Caco-2 (cell line): ENCODE data around the gene DNAI7. TPM values are rescaled to one million over a fixed set of nuclear protein-coding genes. Genes with fewer than 3 reads are reported as not detected.

Experiments
- BruUV-seq: library from RNA; stranded (reverse); fragments of 400-500 nt; replicated peaks from 2 replicates; lab custom pipeline; 2021; lab: Mats Ljungman, UMichigan
- CTCF ChIA-PET: fragments of 300-600 bp; sonication (Branson Sonifier 250); formaldehyde crosslinking; loops from one replicate; lab custom pipeline; 2022; ENCODE audit warnings: antibody characterized with exemption; lab: Charles Lee
- POLR2A ChIA-PET: fragments of 300-600 bp; sonication (Branson Sonifier 250); formaldehyde crosslinking; loops from one replicate; lab custom pipeline; 2022; ENCODE audit warnings: antibody characterized with exemption; lab: Charles Lee
- DNase-seq, 2 experiments: peaks; one replicate each; pipeline versions ENCODE4 v3.0.0 to v3.0.0-alpha.2; 2020 to 2022
- H3K27me3 ChIP-seq: replicated peaks from 2 replicates; pipeline ENCODE4 v1.6.0; 2011; ENCODE audit warnings: low read length; ENCODE audit not compliant: control insufficient read depth, insufficient read depth
- H3K36me3 ChIP-seq: 2 replicates; pipeline ENCODE4 v1.5.1; 2011; ENCODE audit warnings: low read length; ENCODE audit not compliant: control insufficient read depth, insufficient read depth
- H3K4me1 ChIP-seq: fragments of 250-450 bp; sonication (Bioruptor Pico); 2 replicates; pipeline ENCODE4 v1.5.1; 2020; ENCODE audit warnings: mild to moderate bottlenecking
- H3K4me3 ChIP-seq: 2 replicates; pipeline ENCODE4 v1.5.1; 2011; ENCODE audit warnings: low read depth, mild to moderate bottlenecking, control low read depth, low read length
- H3K9me3 ChIP-seq: fragments of 250-450 bp; sonication (Bioruptor Pico); 2 replicates; pipeline ENCODE4 v1.5.1; 2020; ENCODE audit warnings: mild to moderate bottlenecking, moderate library complexity
- H3K27ac Mint-ChIP-seq: one replicate; pipeline ENCODE4 v1.8.0; 2022; ENCODE audit warnings: mixed read lengths; ENCODE audit not compliant: unreplicated experiment
- H3K27me3 Mint-ChIP-seq: one replicate; pipeline ENCODE4 v1.8.0; 2022; ENCODE audit warnings: mixed read lengths; ENCODE audit not compliant: insufficient read depth, unreplicated experiment
- H3K36me3 Mint-ChIP-seq: one replicate; pipeline ENCODE4 v1.8.0; 2022; ENCODE audit warnings: mild to moderate bottlenecking, mixed read lengths; ENCODE audit not compliant: insufficient read depth, unreplicated experiment
- H3K4me1 Mint-ChIP-seq: one replicate; pipeline ENCODE4 v1.8.0; 2022; ENCODE audit warnings: low read depth, mixed read lengths; ENCODE audit not compliant: unreplicated experiment
- H3K4me3 Mint-ChIP-seq: one replicate; pipeline ENCODE4 v1.8.0; 2022; ENCODE audit warnings: mild to moderate bottlenecking, moderate library complexity, mixed read lengths; ENCODE audit not compliant: unreplicated experiment
- H3K9me3 Mint-ChIP-seq: one replicate; pipeline ENCODE4 v1.8.0; 2022; ENCODE audit warnings: mixed read lengths; ENCODE audit not compliant: unreplicated experiment
- CTCF ChIP-seq, 2 experiments: fragments of 200-600 bp in 1 of 2; IDR thresholded peaks; 1 replicate in 1 of 2; 2 replicates in 1 of 2; pipeline versions ENCODE4 v1.5.1 to v1.8.0; 2011 to 2022; ENCODE audit warnings: antibody characterized with exemption in 1 of 2, control low read depth in 1 of 2, inconsistent platforms in 1 of 2, low read depth in 1 of 2, low read length in 1 of 2, mild to moderate bottlenecking in 1 of 2, moderate library complexity in 1 of 2; ENCODE audit not compliant: insufficient read depth in 1 of 2, severe bottlenecking in 1 of 2, unreplicated experiment in 1 of 2
- intact Hi-C: fragments of 100-400 bp; cut with micrococcal nuclease; formaldehyde crosslinking; loops from one replicate; pipeline ENCODE4 v1.10.0; 2022; ENCODE audit not compliant: unreplicated experiment
- total RNA-seq: library from RNA; stranded (reverse); gene quantifications from 2 replicates; pipeline ENCODE4 v1.2.3, GENCODE V29; 2022

Gene DNAI7
- total RNA-seq, 1 experiment from 2014 or later = 0.66 TPM

GRCh38 chr12:25131270-25131669, 63.7 kb downstream of the DNAI7 start:
- Histone ChIP-seq H3K4me1 (peaks cover 21% of the 10 kb centered on the region), H3K36me3 (no peaks in the 10 kb centered on the region; the same call in 1 of the 2 replicates), H3K4me3 (no peak overlapping the region), H3K9me3 (peaks cover 3% of the 10 kb centered on the region; the same call in 1 of the 2 replicates), H3K27me3 (no peaks in the 10 kb centered on the region)
- H3K27me3 Mint-ChIP-seq = no peaks in the 10 kb centered on the region
- peaks cover 26% of the 10 kb centered on the region for H3K4me1 Mint-ChIP-seq
- DNase-seq = peak; percentile 47 to 64
- TF ChIP-seq CTCF (IDR thresholded peaks at IDR 0.05; ENCODE audit: insufficient read depth in 1 of 2, low read depth in 1 of 2, low read length in 1 of 2, severe bottlenecking in 1 of 2, unreplicated experiment in 1 of 2) = no peak
- CTCF ChIA-PET = interaction anchor here (0.6 kb wide), 1 partner anchor 139 kb away, joined by 3 read pairs; no protein-coding TSS in a partner anchor
- peaks cover 4% of the 10 kb centered on the region for H3K9me3 Mint-ChIP-seq
- no peak overlapping the region for H3K4me3 Mint-ChIP-seq
- H3K36me3 Mint-ChIP-seq = peaks cover 3% of the 10 kb centered on the region
- peak overlapping the region; percentile 20 for H3K27ac Mint-ChIP-seq
- intact Hi-C loops = loop anchor here (1.0 to 2.0 kb wide), 3 partner anchors 79 to 278 kb away; a partner anchor contains a TSS
- POLR2A ChIA-PET = interaction anchor here (0.8 kb wide), 1 partner anchor 64 kb away, joined by 3 read pairs; the partner anchor contains the start of genes DNAI7 and ETFRF1
- no TSS peak for BruUV-seq

GRCh38 chr12:25130741-25131188, 64.2 kb downstream of the DNAI7 start:
- TF ChIP-seq CTCF (IDR thresholded peaks at IDR 0.05; ENCODE audit: insufficient read depth in 1 of 2, low read depth in 1 of 2, low read length in 1 of 2, severe bottlenecking in 1 of 2, unreplicated experiment in 1 of 2) = peak; percentile 63 to 84
- Mint-ChIP-seq H3K27me3 (no peaks in the 10 kb centered on the region), H3K36me3 (peaks cover 6% of the 10 kb centered on the region), H3K9me3 (peaks cover 9% of the 10 kb centered on the region), H3K4me3 (no peak overlapping the region), H3K27ac (no peak overlapping the region), H3K4me1 (peaks cover 32% of the 10 kb centered on the region)
- Histone ChIP-seq H3K4me3 (no peak overlapping the region), H3K4me1 (peaks cover 26% of the 10 kb centered on the region), H3K27me3 (no peaks in the 10 kb centered on the region), H3K36me3 (no peaks in the 10 kb centered on the region; the same call in 1 of the 2 replicates), H3K9me3 (no peaks in the 10 kb centered on the region)
- no TSS peak for BruUV-seq
- ChIA-PET CTCF (no interaction called here), POLR2A (interaction anchor here (0.8 kb wide), 1 partner anchor 64 kb away, joined by 3 read pairs; the partner anchor contains the start of genes DNAI7 and ETFRF1)
- intact Hi-C loops = loop anchor here (1.0 to 2.0 kb wide), 5 partner anchors 25 to 278 kb away; a partner anchor contains a TSS
- DNase-seq = peak in 1 of 2 experiments; percentile 52

- intact Hi-C loops = loop anchor here (2.0 kb wide), 1 partner anchor 266 kb away; no protein-coding TSS in a partner anchor
- POLR2A ChIA-PET = interaction anchor here (0.5 to 1.4 kb wide), 3 partner anchors 68 to 312 kb away, joined by 3 to 4 read pairs (median 3); partner anchors contain the start of genes DNAI7 and ETFRF1
Measured at GRCh38 chr12:25126746-25127145, 68.2 kb downstream of the DNAI7 start.

More at GRCh38 chr12:25126746-25127145, 68.2 kb downstream of the DNAI7 start:
- TF ChIP-seq CTCF (IDR thresholded peaks at IDR 0.05; ENCODE audit: insufficient read depth in 1 of 2, low read depth in 1 of 2, low read length in 1 of 2, severe bottlenecking in 1 of 2, unreplicated experiment in 1 of 2) = no peak
- Mint-ChIP-seq H3K27ac (peak overlapping the region; percentile 62), H3K4me3 (peak overlapping the region; percentile 32), H3K4me1 (peaks cover 38% of the 10 kb centered on the region), H3K27me3 (no peaks in the 10 kb centered on the region), H3K36me3 (peaks cover 6% of the 10 kb centered on the region), H3K9me3 (peaks cover 23% of the 10 kb centered on the region)
- no peak overlapping the region for H3K4me3 ChIP-seq
- peaks cover 5% of the 10 kb centered on the region for H3K9me3 ChIP-seq
- DNase-seq = peak in 1 of 2 experiments; percentile 30
- CTCF ChIA-PET = interaction anchor here (1.1 to 1.6 kb wide), 2 partner anchors 27 to 74 kb away, joined by 4 read pairs; a partner anchor contains a TSS
- peaks cover 30% of the 10 kb centered on the region for H3K4me1 ChIP-seq
- no TSS peak for BruUV-seq
- H3K27me3 ChIP-seq = no peaks in the 10 kb centered on the region
- no peaks in the 10 kb centered on the region for H3K36me3 ChIP-seq
